Dedifferentiated amniotic fluid mesenchymal stem cell (primary cell): ENCODE measurements around the gene GLIS2.

ENCODE experiments used
- DNase-seq: peaks from one replicate; pipeline ENCODE4 v3.0.0-alpha.2; 2016; ENCODE audit errors: extremely low spot score

Gene GLIS2

GRCh38 chr16:4381935-4382794, 66.3 kb downstream of the GLIS2 start:
- DNase-seq = no peak

- DNase-seq = no peak
Measured at GRCh38 chr16:4382795-4383357, 67.0 kb downstream of the GLIS2 start.

GRCh38 chr16:4383591-4384444, 68.0 kb downstream of the GLIS2 start:
- no peak for DNase-seq

GRCh38 chr16:4384509-4384942, 68.7 kb downstream of the GLIS2 start:
- DNase-seq = peak; percentile 82

- no peak for DNase-seq
Measured at GRCh38 chr16:4385066-4385788, 69.4 kb downstream of the GLIS2 start.

GRCh38 chr16:4385789-4386450, 70.1 kb downstream of the GLIS2 start:
- DNase-seq = no peak

- DNase-seq = no peak
Measured at GRCh38 chr16:4386451-4386805, 70.6 kb downstream of the GLIS2 start.

GRCh38 chr16:4386951-4387565, 71.2 kb downstream of the GLIS2 start:
- DNase-seq = no peak

GRCh38 chr16:4387781-4388180, 71.9 kb downstream of the GLIS2 start:
- no peak for DNase-seq

- DNase-seq = no peak
Measured at GRCh38 chr16:4388271-4389021, 72.6 kb downstream of the GLIS2 start.
